Adipocyte (in vitro differentiated cells): Measurements from ENCODE around the gene VGF.

Experiments used
- DNase-seq: peaks from one replicate; pipeline ENCODE4 v3.0.0-alpha.2; 2015; ENCODE audit warnings: low read depth
- H3K27me3 ChIP-seq: replicated peaks from 2 replicates; pipeline ENCODE4 v1.7.0; 2013; ENCODE audit warnings: mild to moderate bottlenecking, low read length, moderate library complexity; ENCODE audit not compliant: control insufficient read depth, insufficient read depth
- H3K36me3 ChIP-seq: 2 replicates; pipeline ENCODE4 v1.7.0; 2013; ENCODE audit warnings: low read length, mild to moderate bottlenecking, moderate library complexity; ENCODE audit not compliant: control insufficient read depth, insufficient read depth, severe bottlenecking
- H3K4me1 ChIP-seq: 2 replicates; pipeline ENCODE4 v1.7.0; 2013; ENCODE audit warnings: mild to moderate bottlenecking, low read length, moderate library complexity; ENCODE audit not compliant: control insufficient read depth, insufficient read depth
- H3K4me3 ChIP-seq: 2 replicates; pipeline ENCODE4 v1.7.0; 2013; ENCODE audit warnings: mild to moderate bottlenecking, low read length, moderate library complexity
- H3K9ac ChIP-seq: 2 replicates; pipeline ENCODE4 v1.7.0; 2013; ENCODE audit warnings: mild to moderate bottlenecking, low read length, moderate library complexity
- H3K9me3 ChIP-seq: 2 replicates; pipeline ENCODE4 v1.7.0; 2013; ENCODE audit warnings: mild to moderate bottlenecking, low read length, moderate library complexity; ENCODE audit not compliant: control insufficient read depth

The VGF gene

GRCh38 chr7:101129603-101130117 lies 35.7 kb downstream of the VGF start:
- Histone ChIP-seq H3K4me1 (peaks cover 41% of the 10 kb centered on the region), H3K4me3 (peak overlapping the region; percentile 86), H3K36me3 (peaks cover 49% of the 10 kb centered on the region)

DNA sequence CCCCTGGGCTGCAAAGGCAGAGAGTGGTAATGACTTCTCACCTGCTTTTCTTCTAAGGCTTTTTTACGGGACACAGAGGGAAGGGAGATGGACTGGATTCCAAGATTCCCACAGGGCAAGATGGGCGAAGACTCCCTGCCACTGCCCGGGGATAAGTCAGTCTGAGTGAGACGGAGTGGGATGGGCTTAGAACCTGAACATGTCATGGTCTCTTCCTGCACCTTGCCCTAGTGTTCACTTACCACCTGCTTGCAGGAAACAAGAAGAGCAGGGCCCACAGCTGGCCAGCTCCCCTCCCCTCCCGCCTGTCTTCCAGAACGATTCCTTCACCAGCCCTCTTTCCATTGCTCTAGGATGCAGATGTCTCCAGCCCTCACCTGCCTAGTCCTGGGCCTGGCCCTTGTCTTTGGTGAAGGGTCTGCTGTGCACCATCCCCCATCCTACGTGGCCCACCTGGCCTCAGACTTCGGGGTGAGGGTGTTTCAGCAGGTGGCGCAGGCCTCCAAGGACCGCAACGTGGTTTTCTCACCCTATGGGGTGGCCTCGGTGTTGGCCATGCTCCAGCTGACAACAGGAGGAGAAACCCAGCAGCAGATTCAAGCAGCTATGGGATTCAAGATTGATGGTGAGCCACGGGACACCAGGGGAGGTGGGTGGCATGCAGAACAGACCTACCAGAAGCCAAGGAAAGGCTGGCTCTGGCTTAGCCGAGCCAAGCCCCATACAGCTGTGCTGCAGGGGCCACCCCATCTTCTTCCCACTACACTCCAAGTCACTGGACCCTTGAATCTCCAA lies 37.1 kb downstream of the VGF start:
- Histone ChIP-seq H3K4me1 (peaks cover 40% of the 10 kb centered on the region), H3K9ac (peak overlapping the region; percentile 88), H3K36me3 (peaks cover 36% of the 10 kb centered on the region), H3K4me3 (peak overlapping the region; percentile 86), H3K27me3 (no peaks in the 10 kb centered on the region), H3K9me3 (no peaks in the 10 kb centered on the region)
- no peak for DNase-seq

More at GRCh38 chr7:101129603-101130117, 35.7 kb downstream of the VGF start:
- no peaks in the 10 kb centered on the region for H3K9me3 ChIP-seq
- DNase-seq = no peak
- H3K27me3 ChIP-seq = no peaks in the 10 kb centered on the region
- peak overlapping the region; percentile 88 for H3K9ac ChIP-seq

DNA sequence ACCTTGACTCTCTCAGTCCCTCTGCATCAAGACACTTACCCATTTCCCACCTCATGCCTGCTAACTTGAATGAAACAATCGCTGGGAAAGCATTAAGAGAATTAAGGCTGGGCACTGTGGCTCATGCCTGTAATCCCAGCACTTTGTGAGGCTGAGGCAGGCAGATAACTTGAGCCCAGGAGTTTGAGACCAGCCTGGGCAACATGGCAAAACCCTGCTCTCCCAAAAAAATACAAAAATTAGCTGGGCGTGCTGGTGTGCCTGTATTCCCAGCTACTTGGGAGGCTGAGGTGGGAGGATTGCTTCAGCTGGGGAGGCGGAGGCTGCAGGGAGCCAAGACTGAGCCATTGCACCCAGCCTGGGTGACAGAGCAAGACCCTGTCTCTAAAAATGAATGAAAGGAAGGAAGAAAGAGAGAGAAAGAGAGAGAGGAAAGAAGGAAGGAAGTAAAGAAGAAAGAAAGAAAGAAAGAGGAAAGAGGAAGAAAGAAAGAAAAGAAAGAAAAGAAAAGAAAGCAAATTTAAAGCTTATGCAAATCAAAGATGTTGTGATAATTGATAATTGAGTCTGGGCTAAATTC lies 37.8 kb downstream of the VGF start:
- H3K4me3 ChIP-seq = peak overlapping the region; percentile 86
- H3K36me3 ChIP-seq = peaks cover 29% of the 10 kb centered on the region
- no peaks in the 10 kb centered on the region for H3K27me3 ChIP-seq
- peaks cover 47% of the 10 kb centered on the region for H3K4me1 ChIP-seq
- DNase-seq = no peak
- peak overlapping the region; percentile 88 for H3K9ac ChIP-seq
- H3K9me3 ChIP-seq = no peaks in the 10 kb centered on the region

DNA sequence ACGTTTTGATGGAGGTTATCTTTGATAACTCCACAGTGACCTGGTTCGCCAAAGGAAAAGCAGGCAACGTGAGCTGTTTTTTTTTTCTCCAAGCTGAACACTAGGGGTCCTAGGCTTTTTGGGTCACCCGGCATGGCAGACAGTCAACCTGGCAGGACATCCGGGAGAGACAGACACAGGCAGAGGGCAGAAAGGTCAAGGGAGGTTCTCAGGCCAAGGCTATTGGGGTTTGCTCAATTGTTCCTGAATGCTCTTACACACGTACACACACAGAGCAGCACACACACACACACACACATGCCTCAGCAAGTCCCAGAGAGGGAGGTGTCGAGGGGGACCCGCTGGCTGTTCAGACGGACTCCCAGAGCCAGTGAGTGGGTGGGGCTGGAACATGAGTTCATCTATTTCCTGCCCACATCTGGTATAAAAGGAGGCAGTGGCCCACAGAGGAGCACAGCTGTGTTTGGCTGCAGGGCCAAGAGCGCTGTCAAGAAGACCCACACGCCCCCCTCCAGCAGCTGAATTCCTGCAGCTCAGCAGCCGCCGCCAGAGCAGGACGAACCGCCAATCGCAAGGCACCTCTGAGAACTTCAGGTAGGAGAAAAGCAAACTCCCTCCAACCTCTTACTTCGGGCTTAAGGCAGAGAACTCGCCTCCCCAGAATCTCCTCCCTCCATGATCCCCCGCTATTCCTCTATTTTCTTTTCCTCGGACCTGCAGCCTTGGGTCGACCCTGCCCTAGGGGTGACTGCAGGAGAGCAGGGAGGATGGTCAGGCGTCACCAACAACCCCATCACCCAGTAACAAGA lies 38.5 kb downstream of the VGF start, which contains the start of gene SERPINE1:
Gene SERPINE1 (plus strand): TSS at position 454 of the 809 bp plus-strand sequence. CDS start 1,290 bp downstream, outside the sequence.
- Histone ChIP-seq H3K9ac (peak within 1 kb of the TSS; percentile 88), H3K27me3 (no peaks in the 10 kb centered on the region), H3K4me3 (peak within 1 kb of the TSS; percentile 86), H3K9me3 (no peaks in the 10 kb centered on the region), H3K36me3 (peaks cover 23% of the 10 kb centered on the region), H3K4me1 (peaks cover 50% of the 10 kb centered on the region)
- peak; percentile 98 for DNase-seq

DNA sequence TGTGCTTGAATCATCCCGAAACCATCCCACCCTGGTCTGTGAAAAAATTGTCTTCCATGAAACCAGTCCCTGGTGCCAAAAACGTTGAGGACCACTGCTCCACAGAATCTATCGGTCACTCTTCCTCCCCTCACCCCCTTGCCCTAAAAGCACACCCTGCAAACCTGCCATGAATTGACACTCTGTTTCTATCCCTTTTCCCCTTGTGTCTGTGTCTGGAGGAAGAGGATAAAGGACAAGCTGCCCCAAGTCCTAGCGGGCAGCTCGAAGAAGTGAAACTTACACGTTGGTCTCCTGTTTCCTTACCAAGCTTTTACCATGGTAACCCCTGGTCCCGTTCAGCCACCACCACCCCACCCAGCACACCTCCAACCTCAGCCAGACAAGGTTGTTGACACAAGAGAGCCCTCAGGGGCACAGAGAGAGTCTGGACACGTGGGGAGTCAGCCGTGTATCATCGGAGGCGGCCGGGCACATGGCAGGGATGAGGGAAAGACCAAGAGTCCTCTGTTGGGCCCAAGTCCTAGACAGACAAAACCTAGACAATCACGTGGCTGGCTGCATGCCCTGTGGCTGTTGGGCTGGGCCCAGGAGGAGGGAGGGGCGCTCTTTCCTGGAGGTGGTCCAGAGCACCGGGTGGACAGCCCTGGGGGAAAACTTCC lies 39.2 kb downstream of the VGF start:
- Histone ChIP-seq H3K9me3 (no peaks in the 10 kb centered on the region), H3K4me3 (peak overlapping the region; percentile 86), H3K27me3 (no peaks in the 10 kb centered on the region), H3K4me1 (peaks cover 53% of the 10 kb centered on the region), H3K36me3 (peaks cover 17% of the 10 kb centered on the region), H3K9ac (peak overlapping the region; percentile 88)
- peak; percentile 76 for DNase-seq

DNA sequence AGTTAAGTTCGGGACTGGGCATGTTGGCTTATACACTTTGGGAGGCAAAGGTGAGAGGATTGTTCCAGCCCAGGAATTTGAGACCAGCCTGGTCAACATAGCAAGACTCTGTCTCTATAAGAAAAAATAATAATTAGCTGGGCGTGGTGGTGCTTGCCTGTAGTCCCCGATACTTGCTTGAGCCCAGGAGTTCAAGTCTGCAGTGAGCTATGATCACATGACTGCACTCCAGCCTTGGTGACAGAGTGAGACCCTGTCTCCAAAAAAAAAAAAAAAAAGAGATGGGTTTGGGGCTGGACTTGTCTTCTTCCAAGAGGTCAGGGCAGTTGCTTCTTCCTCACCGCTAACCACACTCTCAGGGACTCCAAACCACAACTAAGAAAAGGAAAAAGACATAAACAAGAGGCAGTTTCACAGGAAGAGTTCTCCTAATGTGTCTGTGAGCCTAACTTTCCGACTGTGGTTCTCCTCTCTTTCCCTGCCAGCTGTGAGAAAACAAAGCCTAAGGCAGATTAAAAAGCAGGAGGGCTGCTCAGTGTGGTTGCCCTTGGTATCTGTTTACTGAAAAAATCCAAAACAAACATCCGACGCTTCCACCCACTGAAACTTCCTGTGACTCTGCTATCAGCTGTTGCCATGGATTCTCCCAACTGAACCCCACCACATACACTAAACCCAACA lies 40.9 kb downstream of the VGF start:
- no peaks in the 10 kb centered on the region for H3K9me3 ChIP-seq
- peak; percentile 88 for DNase-seq
- no peaks in the 10 kb centered on the region for H3K27me3 ChIP-seq
- H3K4me3 ChIP-seq = no peak overlapping the region
- peaks cover 6% of the 10 kb centered on the region for H3K36me3 ChIP-seq
- H3K4me1 ChIP-seq = peaks cover 57% of the 10 kb centered on the region
- peak overlapping the region; percentile 59 for H3K9ac ChIP-seq

DNA sequence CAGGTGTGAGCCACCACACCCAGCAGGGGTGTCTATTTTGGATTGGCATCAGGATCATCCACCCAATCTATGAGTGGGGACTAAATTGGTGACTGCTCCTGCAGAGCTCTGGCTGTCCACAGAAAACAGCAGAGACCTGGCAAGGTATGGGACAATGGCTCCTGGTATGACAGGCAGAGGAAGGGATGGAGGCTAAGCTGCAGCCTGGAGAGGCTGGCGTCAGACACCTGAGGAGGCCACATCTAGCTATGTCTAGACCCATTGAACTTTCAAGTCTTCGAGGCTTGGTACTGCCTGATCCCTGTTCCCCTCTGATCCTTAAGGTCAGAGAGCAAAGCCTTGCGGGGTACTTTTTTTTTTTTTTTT lies 41.7 kb downstream of the VGF start:
- peaks cover 58% of the 10 kb centered on the region for H3K4me1 ChIP-seq
- H3K4me3 ChIP-seq = no peak overlapping the region
- H3K9ac ChIP-seq = no peak overlapping the region
- peaks cover 5% of the 10 kb centered on the region for H3K36me3 ChIP-seq
- no peak for DNase-seq
- H3K9me3 ChIP-seq = no peaks in the 10 kb centered on the region
- no peaks in the 10 kb centered on the region for H3K27me3 ChIP-seq

DNA sequence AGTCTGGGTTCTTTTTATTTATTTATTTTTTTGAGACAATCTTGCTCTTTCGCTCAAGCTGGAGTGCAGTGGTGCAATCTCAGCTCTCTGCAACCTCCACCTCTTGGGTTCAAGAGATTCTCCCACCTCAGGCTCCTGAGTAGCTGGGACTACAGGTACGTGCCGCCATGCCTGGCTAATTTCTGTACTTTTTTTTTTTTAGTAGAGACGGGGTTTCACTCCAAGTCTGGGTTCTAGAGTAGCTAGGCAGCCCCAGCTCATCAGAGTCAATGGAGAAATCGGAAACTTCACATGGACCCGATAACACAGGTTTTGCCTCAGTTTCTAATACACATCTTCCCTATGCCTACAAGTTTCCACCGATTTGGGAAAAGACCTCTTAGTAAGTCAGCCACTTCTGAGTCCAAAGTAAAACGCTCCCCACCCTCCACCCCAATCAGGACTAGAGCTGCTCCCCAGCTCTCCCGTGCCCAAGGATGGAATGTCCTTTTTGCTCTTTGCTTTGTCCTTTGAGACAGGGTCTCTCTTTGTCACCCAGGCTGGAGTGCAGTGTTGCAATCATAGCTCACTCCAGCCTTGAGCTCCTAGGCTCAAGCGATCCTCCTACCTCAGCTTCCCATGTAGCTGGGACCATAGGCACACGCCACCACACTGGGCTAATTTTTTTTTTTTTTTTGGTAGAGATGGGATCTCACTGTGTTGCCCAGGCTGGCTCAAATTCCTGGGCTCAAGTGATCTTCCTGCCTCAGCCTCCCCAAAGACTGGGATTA lies 42.3 kb downstream of the VGF start:
- Histone ChIP-seq H3K27me3 (no peaks in the 10 kb centered on the region), H3K9me3 (no peaks in the 10 kb centered on the region), H3K4me3 (peak overlapping the region; percentile 70), H3K36me3 (no peaks in the 10 kb centered on the region), H3K4me1 (peaks cover 55% of the 10 kb centered on the region), H3K9ac (peak overlapping the region; percentile 83)
- no peak for DNase-seq

DNA sequence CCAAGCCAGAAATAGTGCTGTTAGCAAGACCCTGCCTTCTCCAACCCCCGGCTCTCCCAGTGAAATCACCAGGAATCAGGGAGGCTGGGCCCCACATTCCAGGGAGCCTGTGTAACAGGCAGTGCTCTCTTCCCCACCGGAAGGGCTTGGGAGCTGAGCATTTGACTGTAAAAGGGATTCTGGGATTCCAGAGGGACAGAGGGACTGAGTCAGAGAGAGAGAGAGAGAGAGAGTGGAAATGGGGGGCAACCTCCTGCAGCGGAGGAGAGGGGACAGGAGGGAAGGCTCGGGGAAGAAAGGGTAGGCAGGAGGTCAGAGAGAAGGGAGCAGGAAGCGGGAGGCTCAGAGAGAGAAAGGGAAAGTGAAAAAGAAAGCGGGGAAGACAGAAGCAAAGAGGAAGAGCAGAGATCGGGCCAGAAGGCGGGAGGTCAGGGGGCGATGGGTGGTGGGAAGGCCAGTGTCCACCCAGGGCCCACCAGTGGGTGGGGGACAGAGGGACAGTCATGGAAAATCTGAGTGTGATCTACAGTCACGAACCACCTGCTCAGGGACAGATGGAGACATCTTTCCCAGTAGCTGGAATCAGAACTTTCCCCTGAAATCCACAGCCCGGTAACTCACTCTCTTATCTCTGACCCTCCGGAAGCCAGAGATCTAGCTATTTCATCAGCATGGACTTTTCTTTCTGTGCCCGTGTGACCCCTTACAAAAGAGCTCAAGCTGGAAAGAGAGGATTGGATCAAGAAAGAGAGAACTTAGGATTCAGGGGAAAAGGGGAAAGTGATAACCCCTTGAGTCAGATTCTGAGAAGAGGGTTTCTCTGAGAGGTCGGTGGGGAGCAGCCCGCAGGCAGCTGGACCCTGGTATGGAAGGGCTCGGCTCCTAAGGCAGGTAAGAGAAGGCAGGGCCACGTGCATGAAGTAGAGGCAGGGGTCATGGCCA lies 43.1 kb downstream of the VGF start:
- H3K9ac ChIP-seq = peak overlapping the region; percentile 83
- peak overlapping the region; percentile 70 for H3K4me3 ChIP-seq
- H3K36me3 ChIP-seq = no peaks in the 10 kb centered on the region
- no peaks in the 10 kb centered on the region for H3K27me3 ChIP-seq
- DNase-seq = peak; percentile 97
- peaks cover 59% of the 10 kb centered on the region for H3K4me1 ChIP-seq
- H3K9me3 ChIP-seq = no peaks in the 10 kb centered on the region
